Stimulated activated CD4-positive, alpha-beta T cell treated with anti-CD3 and anti-CD28 coated beads, TNF-alpha, amount 100 ng/mL, for 48 hours (primary cell): ENCODE measurements around the gene LYST.
"Not testable (repeated sequence)": the region's sequence is repeated elsewhere in the genome, so short reads cannot be mapped to it uniquely, and the experiment has no call there.

Source experiments
- DNase-seq, 3 donors: peaks; one replicate each; pipeline ENCODE4 v3.0.0-alpha.2; 2020; ENCODE audit warnings: low read depth in 3 of 3

The LYST gene

DNA sequence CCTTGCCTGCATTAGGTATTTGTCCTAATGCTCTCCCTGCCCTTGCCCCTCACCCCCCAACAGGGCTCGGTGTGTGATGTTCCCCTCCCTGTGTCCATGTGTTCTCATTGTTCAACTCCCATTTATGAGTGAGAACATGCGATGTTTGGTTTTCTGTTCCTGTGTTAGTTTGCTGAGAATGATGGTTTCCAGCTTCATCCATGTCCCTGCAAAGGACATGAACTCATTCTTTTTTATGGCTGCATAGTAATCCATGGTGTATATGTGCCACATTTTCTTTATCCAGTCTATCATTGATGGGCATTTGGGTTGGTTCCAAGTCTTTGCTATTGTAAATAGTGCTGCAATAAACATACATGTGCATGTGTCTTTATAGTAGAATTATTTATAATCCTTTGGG is 228.1 kb downstream of the LYST start:
- not testable (repeated sequence) for DNase-seq

DNA sequence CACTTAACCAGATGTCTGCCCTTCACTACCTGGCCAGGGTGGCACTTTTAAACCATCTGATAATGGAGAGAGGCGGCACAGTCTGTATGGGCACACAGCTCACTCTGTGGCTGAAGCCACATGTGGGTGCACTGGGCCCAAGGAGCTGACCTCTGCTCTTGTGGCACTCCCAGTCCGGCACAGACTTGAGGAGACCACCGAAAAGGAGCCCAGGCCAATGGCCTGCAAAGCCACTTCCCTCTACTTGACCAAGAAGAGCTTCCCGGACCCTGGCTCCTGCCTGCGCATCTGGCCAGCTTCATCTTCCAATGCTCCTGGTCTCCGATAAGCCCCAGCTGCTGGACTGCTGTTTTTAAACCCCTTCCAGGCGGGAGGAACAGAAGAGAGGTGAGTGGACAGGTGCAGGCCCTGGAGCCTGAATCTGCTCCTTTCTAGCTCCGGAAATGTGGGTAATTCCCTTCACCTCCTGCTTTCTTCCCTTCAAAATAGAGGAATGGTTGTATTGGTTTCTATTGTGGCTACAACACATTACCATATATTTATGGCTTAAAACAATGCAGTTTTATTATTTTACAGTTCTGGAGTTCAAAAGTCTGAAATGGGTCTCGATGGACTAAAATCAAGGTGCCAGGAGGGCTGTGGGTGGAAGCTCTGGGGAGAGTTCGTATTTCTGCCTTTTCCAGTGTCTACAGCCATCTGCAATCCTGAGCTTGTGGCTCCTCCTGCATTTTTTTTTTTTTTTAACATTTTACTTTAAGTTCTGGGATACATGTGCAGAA is 228.8 kb downstream of the LYST start:
- no peak for DNase-seq

DNA sequence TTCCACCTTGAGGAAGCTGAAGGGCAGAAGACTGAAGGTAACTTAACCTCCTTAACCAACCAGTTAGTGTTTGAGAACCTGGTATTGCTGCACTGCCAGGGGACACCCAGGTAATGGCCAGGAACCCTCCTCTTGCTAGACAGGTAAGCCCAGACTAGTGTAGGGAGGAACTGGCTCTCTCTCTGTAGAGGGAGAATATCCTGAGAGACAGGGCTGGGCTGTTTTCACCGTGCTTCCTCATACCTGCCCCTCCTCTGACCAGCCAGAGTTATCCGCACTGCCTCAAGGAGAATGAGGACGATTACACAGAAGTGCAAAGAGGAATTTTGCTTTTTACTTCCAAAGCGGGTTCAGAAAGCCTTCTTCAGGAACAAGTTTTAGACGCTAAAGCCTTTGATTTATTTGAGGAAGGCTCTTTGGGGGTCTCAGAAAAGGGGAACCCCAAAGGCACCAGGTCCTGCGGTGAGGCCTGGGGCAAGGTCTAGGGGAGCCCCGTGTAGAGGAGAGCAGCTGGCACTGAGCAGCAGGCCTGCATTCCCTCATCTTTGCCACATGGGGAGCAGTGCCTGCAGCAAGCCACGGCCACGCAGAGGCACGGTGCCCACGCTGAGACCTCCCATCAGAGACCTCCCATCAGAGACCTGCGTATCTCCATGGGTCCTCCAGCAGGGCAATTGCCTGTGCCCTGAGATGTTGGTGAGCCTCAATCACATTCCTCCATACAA is 230.6 kb downstream of the LYST start:
- no peak for DNase-seq

DNA sequence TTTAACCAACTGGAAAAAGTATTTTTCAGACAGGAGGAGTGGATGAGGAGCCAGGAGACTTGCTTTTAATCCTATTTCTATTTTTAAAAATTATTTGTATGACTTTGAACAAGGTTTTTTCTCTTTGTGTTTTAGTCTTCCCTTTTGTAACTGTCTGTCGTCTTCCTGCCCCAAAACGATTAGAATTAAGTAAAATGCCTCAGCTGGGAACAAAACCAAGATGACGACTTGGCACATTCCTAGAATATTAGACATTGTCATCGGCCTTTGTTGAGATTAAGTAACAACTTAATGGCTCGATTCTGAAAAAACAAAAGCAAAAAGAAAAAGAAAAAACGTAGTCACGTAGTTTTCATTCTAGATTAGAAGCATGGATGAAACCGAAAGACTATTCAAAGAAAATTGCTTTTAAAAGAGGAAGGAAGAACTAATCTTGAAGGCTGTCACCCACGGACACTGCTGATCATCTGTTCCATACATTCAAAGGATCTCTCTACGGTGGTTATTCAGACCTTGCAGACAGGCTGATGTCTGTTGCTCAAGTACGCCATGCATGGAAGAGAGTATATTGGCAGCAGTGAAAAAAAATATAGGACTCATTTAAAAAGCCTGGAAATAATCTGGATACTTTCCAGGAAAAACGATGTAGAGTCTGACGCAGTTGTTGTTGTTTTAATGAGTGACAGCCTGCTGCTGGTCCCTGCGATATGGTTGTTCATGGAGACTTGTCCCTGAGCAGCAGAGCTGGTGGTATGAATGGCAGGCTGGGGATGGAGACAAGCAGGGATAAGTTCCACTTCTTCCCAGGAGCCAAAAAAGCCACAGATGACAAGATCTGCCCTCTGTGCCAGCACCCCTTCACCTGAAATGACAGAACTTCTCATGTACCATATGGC is 234.0 kb downstream of the LYST start:
- DNase-seq: no peak

DNA sequence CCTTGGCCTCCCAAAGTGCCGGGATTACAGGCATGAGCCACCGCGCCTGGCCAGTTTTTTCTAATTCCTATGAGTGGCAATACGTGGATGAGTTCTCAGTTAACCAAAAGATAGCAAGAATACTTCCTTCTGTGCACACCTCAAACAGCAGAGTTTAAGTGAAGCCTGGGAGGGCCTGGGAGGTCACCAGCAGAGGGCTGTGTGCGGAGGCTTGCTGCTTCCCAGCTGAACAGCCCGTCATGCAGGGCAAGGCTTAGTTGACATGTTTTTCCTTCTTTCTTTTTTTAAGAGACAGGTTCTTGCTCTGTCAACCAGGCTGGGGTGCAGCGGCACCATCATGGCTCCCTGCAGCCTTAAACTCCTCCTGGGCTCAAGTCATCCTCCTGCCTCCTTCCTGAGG is 234.9 kb downstream of the LYST start:
- DNase-seq: no peak

DNA sequence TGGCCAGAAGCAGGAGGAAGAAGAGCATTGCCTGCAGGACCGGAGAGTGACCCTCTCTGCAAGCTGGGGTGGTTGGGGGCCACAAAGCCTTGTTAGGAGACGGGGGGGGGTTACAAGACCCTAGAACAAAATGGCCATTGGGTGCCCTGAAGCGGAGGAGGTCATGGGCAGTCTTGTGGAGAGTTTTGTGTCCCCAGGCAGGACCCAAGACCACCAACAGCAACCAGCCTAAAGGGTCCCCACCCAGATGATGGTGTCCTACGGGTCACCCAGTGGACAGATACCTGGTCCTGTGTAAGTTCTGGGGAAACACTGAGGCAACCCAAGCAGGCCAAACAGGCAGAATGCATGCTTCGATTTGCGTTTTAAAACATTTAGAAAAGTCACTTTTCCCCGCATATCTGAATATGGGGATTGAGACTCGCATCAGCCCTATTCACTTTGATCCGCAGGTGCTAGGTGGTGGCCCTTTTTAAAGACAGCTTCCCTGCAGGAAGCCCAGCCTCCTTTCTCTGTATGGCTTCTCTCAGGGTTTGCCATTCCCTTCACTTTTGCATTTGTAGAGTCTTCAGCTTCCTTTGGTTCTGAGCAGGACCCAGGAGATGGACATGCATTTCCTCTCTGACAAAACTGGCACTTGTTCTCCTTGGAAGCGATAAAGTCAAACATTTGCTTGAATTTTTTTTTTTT is 238.2 kb downstream of the LYST start:
- no peak for DNase-seq

DNA sequence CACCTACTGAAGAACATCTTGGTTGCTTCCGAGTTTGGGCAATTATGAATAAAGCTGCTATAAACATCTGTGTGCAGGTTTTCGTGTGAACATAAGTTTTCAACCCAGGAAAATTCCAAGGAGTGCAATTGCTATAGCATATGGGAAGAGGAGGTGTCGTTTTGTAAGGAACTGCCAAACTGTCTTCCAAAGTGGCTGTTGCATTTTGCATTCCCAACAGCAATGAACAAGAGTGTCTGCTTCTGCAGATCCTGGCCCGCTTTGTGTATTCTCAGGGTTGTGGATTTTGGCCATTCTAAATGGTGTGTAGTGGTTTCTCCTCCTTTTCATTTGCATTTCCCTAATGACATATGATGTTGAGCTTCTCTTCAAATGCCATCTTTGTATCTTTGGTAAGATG is 240.9 kb downstream of the LYST start:
- no peak for DNase-seq

DNA sequence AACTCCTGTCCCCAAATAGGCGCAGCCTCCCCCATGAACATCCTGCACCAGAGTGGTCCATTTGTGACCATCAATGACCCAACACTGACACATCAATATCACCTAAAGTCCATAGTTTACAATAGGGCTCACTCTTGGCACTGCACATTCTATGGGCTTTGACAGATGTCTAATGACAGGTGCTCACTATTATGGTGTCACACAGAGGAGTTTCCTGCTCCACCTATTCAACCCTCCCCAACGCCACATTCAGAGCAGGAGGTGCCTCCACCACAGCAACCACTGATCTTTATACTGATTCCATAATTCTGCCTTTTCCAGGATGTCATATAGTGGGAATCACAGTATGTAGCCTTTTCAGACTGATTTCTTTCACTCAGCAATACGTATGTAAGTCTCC is 241.4 kb downstream of the LYST start:
- DNase-seq: no peak

DNA sequence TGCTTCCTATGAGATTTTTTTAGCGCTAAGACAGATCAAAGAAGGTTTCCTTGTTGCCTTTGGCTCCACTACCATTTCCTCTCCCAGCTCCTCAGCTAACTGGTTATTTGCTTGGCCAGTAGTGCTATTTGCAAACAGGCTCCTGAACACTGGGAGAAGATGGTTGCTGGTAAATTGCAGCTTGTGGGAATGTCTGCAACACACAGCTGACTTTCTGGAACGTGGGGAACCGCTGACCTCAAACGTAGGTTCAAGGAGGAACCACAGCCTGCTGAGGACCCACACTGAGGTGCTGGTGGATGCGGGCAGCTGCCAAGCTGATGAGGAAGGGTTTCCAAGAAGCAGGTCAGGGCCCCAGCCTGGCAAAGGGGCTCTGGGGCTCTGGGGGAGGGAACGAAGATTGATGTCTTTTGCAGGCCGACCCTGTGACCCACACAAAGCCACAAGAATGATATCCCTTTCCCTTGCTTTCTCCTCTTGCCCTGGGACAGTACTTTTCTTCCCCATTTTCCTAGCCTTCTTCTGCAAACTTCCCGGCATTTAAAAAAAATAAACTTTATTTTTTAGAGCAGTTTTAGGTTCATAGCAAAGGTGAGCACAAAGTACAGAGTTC is 241.9 kb downstream of the LYST start:
- no peak for DNase-seq

DNA sequence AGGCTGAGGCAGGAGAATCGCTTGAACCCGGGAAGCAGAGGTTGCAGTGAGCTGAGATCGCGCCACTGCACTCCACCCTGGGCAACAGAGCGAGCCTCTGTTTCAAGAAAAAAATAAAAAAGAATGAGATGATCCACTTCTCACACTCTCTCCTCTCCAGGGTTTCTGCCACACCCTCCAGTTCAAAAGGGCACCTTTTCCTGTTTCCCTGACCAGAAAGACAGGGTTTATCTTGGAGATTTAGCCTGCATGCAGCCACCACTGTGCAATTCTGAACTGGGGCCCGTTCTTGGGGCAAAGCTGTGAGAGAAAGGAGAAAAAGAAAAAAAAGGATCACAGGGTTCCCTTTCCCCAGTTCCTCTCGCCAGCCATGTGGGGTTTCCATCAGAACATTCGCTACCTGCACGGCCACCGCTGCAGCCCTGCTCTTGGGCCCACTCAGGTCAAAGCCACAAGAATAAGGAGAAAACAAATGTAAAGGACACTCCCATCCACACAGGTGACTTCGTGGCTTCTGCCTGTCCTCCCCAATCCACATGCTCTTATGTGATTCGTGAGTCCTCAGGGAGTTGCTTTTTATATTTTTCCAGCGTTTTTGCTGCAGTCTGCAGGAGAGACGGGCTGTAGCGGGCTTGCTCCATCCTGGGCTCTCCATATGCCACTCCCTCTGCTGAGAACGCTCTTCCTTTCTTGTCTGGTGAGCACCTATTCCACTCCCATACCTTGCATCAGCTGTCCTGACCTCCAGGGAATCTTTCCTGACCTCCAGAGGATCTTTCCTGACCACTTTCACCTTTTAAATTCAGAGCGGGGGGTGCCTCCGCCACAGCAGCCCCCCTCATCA is 243.5 kb downstream of the LYST start:
- DNase-seq: no peak

DNA sequence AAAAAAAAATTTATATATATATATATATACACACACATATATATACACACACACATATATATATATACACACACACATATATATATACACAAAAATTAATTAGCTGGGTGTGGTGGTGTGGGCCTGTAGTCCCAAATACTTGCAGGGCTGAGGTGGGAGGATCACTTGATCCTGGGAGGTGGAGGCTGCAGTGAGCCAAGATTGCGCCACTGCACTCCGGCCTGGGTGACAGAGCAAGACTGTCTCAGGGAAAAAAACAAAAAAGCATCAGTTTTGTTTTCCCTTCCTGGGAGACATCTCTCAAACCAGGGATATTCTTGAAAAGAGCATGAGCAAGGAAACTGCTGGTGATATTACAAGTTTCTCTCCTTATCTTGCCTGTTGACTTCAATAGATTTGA is 247.6 kb downstream of the LYST start:
- not testable (repeated sequence) for DNase-seq

DNA sequence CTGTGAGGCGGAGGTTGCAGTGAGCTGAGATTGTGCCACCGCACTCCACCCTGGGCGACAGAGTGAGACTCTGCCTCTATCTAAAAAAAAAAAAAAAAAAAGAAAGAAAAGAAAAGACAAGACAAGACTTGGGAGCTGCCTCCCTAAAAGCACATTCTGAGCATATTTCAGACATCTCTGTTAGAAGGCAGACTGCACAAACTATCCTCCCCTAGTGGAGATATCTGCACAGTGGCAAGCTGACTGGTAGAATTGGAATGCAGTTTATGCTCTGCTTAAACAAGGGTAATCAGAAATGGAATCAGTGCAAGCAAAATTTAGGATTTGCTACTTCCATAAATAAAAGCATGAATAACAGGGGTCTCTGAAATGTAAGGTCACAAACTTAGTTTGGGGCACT is 248.9 kb downstream of the LYST start:
- DNase-seq: no peak

DNA sequence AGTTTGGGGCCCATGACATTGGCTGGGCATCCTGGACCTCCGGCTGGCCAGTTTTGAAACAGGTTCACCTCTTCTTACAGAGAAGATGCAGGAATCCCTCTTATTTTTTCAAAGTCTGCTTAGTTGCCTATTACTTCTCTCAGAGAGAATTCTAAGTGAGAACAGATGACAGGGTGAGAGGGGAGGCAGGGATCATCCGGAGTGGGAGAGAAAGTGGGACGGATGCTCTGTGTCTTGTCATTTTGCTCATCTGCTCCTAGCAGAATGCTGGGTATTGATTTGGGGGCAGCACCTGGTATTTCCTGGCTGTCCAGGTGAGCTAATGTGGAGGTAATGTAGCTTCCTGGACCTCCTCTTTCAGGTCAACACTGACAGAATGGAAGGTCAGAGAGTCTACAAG is 249.6 kb downstream of the LYST start:
- DNase-seq: no peak

DNA sequence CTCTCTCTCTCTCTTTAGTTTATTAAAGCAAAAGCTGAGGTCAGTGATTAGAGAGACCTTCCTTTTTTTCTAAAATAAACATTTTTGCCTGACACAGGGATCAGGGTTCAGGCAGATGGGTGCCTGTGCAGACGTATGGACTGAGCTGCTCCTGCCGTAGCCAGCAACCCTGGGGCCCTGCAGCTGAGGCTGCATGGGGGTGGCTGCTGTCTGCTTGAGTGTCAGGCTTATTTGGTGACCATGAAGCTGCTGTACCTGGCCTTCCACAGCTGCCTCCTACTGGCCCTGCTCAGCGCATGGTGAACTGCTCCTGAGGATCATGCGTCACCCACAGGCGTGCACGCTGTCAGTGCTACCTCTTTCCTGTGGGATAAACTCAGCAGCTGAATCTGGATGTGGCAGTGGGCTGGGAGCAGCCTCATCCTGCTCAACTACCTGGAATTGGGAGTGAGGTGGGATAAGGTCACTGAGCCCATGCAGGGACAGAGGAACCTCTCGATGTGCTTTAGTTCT is 252.2 kb downstream of the LYST start:
- DNase-seq: no peak

DNA sequence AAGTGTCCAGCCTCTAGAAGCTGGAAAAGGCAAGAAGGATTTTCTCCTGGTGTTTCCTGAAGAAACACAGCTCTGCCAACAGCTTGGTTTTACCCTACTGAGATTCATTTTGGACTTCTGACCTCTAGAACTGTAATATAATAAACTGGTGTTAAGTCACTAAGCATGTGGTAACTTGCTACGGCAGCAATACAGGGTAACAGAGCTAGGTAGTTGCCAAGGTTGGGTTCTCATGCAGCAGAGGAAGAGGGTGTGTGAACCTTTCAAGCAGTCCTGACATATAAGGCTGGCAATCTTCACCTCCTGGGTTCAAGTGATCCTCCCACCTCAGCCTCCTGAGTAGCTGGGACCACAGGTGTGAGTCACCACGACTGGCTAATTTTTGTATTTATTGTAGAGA is 253.1 kb downstream of the LYST start:
- DNase-seq: no peak

DNA sequence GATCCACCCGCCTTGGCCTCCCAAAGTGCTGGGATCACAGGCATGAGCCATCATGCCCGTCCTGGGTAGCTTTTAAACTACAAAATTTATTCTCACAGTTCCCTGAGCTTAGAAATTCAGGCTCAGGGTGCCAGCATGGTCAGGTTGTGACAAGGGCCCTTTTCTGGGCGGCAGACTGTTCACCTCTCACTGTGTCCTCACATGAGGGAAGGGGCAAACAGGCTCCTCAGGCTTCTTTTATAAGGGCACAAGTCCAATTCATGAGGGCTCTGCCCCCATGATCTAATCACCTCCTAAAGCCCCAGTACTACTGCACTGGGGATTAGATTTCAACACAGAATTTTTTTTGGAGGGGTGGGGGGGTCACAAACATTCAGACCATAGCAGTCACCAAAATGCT is 253.9 kb downstream of the LYST start:
- no peak for DNase-seq
